ENCODE data around the gene OR6Y1. TPM values are rescaled to one million over a fixed set of nuclear protein-coding genes. Genes with fewer than 3 reads are reported as not detected.

Gene OR6Y1
- total and polyA plus RNA-seq, 2 experiments from 2014 or later: not detected

DNA sequence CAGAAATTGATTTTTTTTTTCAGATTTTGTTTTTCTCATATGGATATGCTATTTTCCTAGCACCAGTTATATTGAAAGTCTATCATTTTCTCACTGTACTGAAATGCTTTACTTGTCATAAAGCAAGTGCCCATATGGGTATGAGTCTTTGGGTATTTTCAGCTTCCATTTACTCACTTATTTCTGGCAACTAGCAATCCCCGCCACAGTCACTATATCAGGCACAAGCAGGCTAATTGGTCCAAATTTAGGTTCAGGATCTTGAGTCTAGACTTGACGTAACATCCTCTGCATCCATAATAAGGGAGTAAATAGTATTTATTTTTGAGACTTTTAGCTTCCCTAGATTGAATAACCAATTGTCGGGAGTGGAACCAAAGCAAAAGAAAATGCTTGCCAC lies 23.4 kb upstream of the OR6Y1 start (continued):
- TF ChIP-seq, protein P1, sequence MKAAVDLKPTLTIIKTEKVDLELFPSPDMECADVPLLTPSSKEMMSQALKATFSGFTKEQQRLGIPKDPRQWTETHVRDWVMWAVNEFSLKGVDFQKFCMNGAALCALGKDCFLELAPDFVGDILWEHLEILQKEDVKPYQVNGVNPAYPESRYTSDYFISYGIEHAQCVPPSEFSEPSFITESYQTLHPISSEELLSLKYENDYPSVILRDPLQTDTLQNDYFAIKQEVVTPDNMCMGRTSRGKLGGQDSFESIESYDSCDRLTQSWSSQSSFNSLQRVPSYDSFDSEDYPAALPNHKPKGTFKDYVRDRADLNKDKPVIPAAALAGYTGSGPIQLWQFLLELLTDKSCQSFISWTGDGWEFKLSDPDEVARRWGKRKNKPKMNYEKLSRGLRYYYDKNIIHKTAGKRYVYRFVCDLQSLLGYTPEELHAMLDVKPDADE (IDR thresholded peaks at IDR 0.05): no peak
- TF ChIP-seq NANOG (IDR thresholded peaks at IDR 0.05; ENCODE audit: borderline replicate concordance): no peak
- TF ChIP-seq, protein P2, sequence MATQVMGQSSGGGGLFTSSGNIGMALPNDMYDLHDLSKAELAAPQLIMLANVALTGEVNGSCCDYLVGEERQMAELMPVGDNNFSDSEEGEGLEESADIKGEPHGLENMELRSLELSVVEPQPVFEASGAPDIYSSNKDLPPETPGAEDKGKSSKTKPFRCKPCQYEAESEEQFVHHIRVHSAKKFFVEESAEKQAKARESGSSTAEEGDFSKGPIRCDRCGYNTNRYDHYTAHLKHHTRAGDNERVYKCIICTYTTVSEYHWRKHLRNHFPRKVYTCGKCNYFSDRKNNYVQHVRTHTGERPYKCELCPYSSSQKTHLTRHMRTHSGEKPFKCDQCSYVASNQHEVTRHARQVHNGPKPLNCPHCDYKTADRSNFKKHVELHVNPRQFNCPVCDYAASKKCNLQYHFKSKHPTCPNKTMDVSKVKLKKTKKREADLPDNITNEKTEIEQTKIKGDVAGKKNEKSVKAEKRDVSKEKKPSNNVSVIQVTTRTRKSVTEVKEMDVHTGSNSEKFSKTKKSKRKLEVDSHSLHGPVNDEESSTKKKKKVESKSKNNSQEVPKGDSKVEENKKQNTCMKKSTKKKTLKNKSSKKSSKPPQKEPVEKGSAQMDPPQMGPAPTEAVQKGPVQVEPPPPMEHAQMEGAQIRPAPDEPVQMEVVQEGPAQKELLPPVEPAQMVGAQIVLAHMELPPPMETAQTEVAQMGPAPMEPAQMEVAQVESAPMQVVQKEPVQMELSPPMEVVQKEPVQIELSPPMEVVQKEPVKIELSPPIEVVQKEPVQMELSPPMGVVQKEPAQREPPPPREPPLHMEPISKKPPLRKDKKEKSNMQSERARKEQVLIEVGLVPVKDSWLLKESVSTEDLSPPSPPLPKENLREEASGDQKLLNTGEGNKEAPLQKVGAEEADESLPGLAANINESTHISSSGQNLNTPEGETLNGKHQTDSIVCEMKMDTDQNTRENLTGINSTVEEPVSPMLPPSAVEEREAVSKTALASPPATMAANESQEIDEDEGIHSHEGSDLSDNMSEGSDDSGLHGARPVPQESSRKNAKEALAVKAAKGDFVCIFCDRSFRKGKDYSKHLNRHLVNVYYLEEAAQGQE (IDR thresholded peaks at IDR 0.05; ENCODE audit: unreplicated experiment): no peak
- no peak for TF ChIP-seq EZH2phosphoT487 (IDR thresholded peaks at IDR 0.05; ENCODE audit: unreplicated experiment)

DNA sequence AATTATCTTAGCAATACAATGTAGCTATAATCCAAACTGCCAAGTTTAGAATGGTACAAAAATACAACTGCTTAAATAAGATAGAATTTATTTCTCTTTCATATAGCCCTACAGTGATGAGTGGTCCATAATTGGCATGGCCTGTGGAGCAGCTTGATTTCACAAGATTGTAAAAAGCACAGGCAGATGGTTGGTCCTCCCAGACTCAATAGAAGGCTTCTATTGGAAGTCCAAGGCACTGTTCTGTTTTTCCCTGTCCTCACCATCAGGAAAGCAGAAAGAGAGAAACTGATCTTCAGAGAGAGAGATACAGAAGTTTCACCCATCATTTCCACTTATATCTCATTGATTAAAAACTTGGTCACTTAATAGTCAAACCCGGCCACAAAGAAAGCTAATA lies 18.0 kb upstream of the OR6Y1 start:
- Histone ChIP-seq H3K4me2 (no peak overlapping the region), H3K9me2 (ENCODE audit: insufficient read depth) (no peaks in the 10 kb centered on the region), H3K4me3 (no peak overlapping the region), H3K27ac (ENCODE audit: low read depth) (no peak overlapping the region), H3K36me3 (ENCODE audit: insufficient read depth) (no peaks in the 10 kb centered on the region), H3K27me3 (ENCODE audit: insufficient read depth) (no peaks in the 10 kb centered on the region), H3K79me2 (replicated peaks; ENCODE audit: insufficient read depth) (no peaks in the 10 kb centered on the region), H3F3A (replicated peaks; ENCODE audit: low read depth) (no peaks in the 10 kb centered on the region), H2AFZ (no peak overlapping the region), H3K4me1 (ENCODE audit: insufficient read depth) (no peaks in the 10 kb centered on the region), H4K20me1 (replicated peaks; ENCODE audit: insufficient read depth) (no peaks in the 10 kb centered on the region)
- H3K9me3 Mint-ChIP-seq: no peaks in the 10 kb centered on the region
- no peaks in the 10 kb centered on the region for H3K4me1 Mint-ChIP-seq
- DNase-seq (ENCODE audit: low spot score) (no peak), ATAC-seq (no peak)
- H3K36me3 Mint-ChIP-seq (ENCODE audit: low read depth): no peaks in the 10 kb centered on the region
- no peak overlapping the region for H3K27ac Mint-ChIP-seq
- H3K4me3 Mint-ChIP-seq: no peak overlapping the region
- peaks cover 2% of the 10 kb centered on the region for H3K27me3 Mint-ChIP-seq (ENCODE audit: insufficient read depth, low read depth, poor library complexity)
- TF ChIP-seq NANOG (IDR thresholded peaks at IDR 0.05; ENCODE audit: borderline replicate concordance): no peak
- TF ChIP-seq JUNB (IDR thresholded peaks at IDR 0.05; ENCODE audit: unreplicated experiment): no peak
- TF ChIP-seq, protein P1 (IDR thresholded peaks at IDR 0.05): no peak
- TF ChIP-seq, protein P2 (IDR thresholded peaks at IDR 0.05; ENCODE audit: unreplicated experiment): no peak
- TF ChIP-seq CREB1 (CRISPR knock-in tag; IDR thresholded peaks at IDR 0.05; ENCODE audit: low read depth): no peak
- no peak for TF ChIP-seq STAT1 (IDR thresholded peaks at IDR 0.05; ENCODE audit: unreplicated experiment)
- no peak for TF ChIP-seq EZH2 (IDR thresholded peaks at IDR 0.05; ENCODE audit: low read depth, unreplicated experiment)
- TF ChIP-seq ZNF331 (CRISPR knock-in tag; IDR thresholded peaks at IDR 0.05; ENCODE audit: low read depth): no peak
- TF ChIP-seq POLR2AphosphoS5 (IDR thresholded peaks at IDR 0.05; ENCODE audit: low read depth): no peak
- no peak for TF ChIP-seq ZNF114 (CRISPR knock-in tag; IDR thresholded peaks at IDR 0.05)
- TF ChIP-seq EZH2phosphoT487 (IDR thresholded peaks at IDR 0.05; ENCODE audit: unreplicated experiment): no peak

Measured in GM23338 (cell line).